Erythroblast (primary cell): Measurements from ENCODE around the gene IMMP2L.

ENCODE experiments used
- GATA1 ChIP-seq: IDR thresholded peaks from 2 replicates; pipeline ENCODE4 v1.6.1; 2011; ENCODE audit warnings: low read depth, mild to moderate bottlenecking, control low read depth, low read length, moderate library complexity
- POLR2A ChIP-seq: IDR thresholded peaks from 2 replicates; pipeline ENCODE4 v1.6.1; 2011; ENCODE audit warnings: mild to moderate bottlenecking, low read length

- TF ChIP-seq POLR2A (no peak), GATA1 (no peak)
These were observed 305.9 kb downstream of the IMMP2L start for GRCh38 chr7:111256391-111256790.
